Activated CD4-positive, alpha-beta T cell treated with anti-CD3 and anti-CD28 coated beads, Interleukin-2, amount 50 U/mL, for 24 hours (primary cell): ENCODE measurements around the gene C6orf136.
A peak's percentile ranks its signal among the peaks of the same experiment; 100 is the strongest.
"Not testable (repeated sequence)": the region's sequence is repeated elsewhere in the genome, so short reads cannot be mapped to it uniquely, and the experiment has no call there.

Experiments used
- DNase-seq, 2 donors: peaks; one replicate each; pipeline ENCODE4 v3.0.0-alpha.2; 2020; ENCODE audit warnings: low read depth in 1 of 2, low spot score in 1 of 2

Gene C6orf136

GRCh38 chr6:30656513-30656912 is 9.6 kb downstream of the C6orf136 start:
- no peak for DNase-seq

GRCh38 chr6:30657454-30657853 is 10.5 kb downstream of the C6orf136 start:
- no peak for DNase-seq

- DNase-seq: not testable (repeated sequence)
Observed at GRCh38 chr6:30657922-30658321, 11.0 kb downstream of the C6orf136 start.

- DNase-seq: no peak
Observed at GRCh38 chr6:30664994-30665767, 18.2 kb downstream of the C6orf136 start.

GRCh38 chr6:30666300-30666699 is 19.4 kb downstream of the C6orf136 start:
- not testable (repeated sequence) for DNase-seq

- no peak for DNase-seq
Observed at GRCh38 chr6:30670760-30671527, 24.0 kb downstream of the C6orf136 start.

- peak; percentile 69 to 90 for DNase-seq
Observed at GRCh38 chr6:30672445-30673253, 25.7 kb downstream of the C6orf136 start, which contains the start of gene DHX16. Gene DHX16, minus strand, starts transcription at chr6:30673006. Its CDS starts 165 bp downstream, at chr6:30672841.

GRCh38 chr6:30676660-30677285 is 29.8 kb downstream of the C6orf136 start:
- no peak for DNase-seq

GRCh38 chr6:30678964-30679726 is 32.2 kb downstream of the C6orf136 start:
- DNase-seq: peak; percentile 85 to 89

- DNase-seq: no peak
Observed at GRCh38 chr6:30679765-30680535, 33.0 kb downstream of the C6orf136 start.

- DNase-seq: no peak
Observed at GRCh38 chr6:30681766-30682142, 34.8 kb downstream of the C6orf136 start.

GRCh38 chr6:30682143-30683117 is 35.5 kb downstream of the C6orf136 start:
- peak; percentile 60 to 76 for DNase-seq

- no peak for DNase-seq
Observed at GRCh38 chr6:30683183-30683979, 36.4 kb downstream of the C6orf136 start.

- DNase-seq: no peak
Observed at GRCh38 chr6:30683980-30684338, 37.0 kb downstream of the C6orf136 start.

- peak in 1 of 2 donors; percentile 39 for DNase-seq
Observed at GRCh38 chr6:30684386-30685156, 37.6 kb downstream of the C6orf136 start.

GRCh38 chr6:30685157-30686008 is 38.5 kb downstream of the C6orf136 start:
- no peak for DNase-seq
